Kidney (tissue), 14 donors: ENCODE results near the gene TARBP1. TPM values are rescaled to one million over a fixed set of nuclear protein-coding genes. Genes with fewer than 3 reads are reported as not detected.

ENCODE experiments used
- DNase-seq, 5 donors: peaks; one replicate each; pipeline ENCODE4 v3.0.0-alpha.2; 2013 to 2020
- FAIRE-seq: peaks from 2 replicates; lab custom pipeline; 2012; peaks lifted over from hg19 to GRCh38; lab: Jason Lieb, UNC
- H3K27ac ChIP-seq, 2 donors: one replicate each; pipeline ENCODE4 v1.7.0; 2013; ENCODE audit warnings: low read depth in 2 of 2, low read length in 2 of 2, inconsistent platforms in 1 of 2
- H3K27me3 ChIP-seq: one replicate; pipeline ENCODE4 v1.7.1; 2013; ENCODE audit warnings: low read length, inconsistent platforms; ENCODE audit not compliant: control insufficient read depth, insufficient read depth
- H3K36me3 ChIP-seq, 3 donors: one replicate each; pipeline versions ENCODE4 v1.7.0 to v1.7.1; 2013; ENCODE audit warnings: low read length in 3 of 3, control low read depth in 1 of 3, inconsistent platforms in 1 of 3; ENCODE audit not compliant: insufficient read depth in 3 of 3, control insufficient read depth in 2 of 3
- H3K4me1 ChIP-seq, 3 donors: one replicate each; pipeline versions ENCODE4 v1.7.0 to v1.7.1; 2013; ENCODE audit warnings: low read length in 3 of 3, inconsistent platforms in 1 of 3, low read depth in 1 of 3; ENCODE audit not compliant: control insufficient read depth in 2 of 3, insufficient read depth in 2 of 3
- H3K4me3 ChIP-seq, 3 donors: one replicate each; pipeline versions ENCODE4 v1.7.0 to v1.8.1; 2013; ENCODE audit warnings: low read length in 3 of 3, control low read depth in 1 of 3, inconsistent platforms in 1 of 3
- H3K9ac ChIP-seq, 3 donors: one replicate each; pipeline versions ENCODE4 v1.7.0 to v1.7.1; 2013; ENCODE audit warnings: low read length in 3 of 3, control low read depth in 1 of 3, inconsistent platforms in 1 of 3
- H3K9me3 ChIP-seq, 3 donors: one replicate each; pipeline versions ENCODE4 v1.7.0 to v1.7.1; 2013; ENCODE audit warnings: low read length in 3 of 3, control low read depth in 1 of 3, inconsistent platforms in 1 of 3; ENCODE audit not compliant: control insufficient read depth in 2 of 3, insufficient read depth in 1 of 3
- CTCF ChIP-seq: IDR thresholded peaks from 3 replicates; pipeline ENCODE4 v1.5.1; 2012; ENCODE audit warnings: mild to moderate bottlenecking, moderate library complexity, borderline replicate concordance; ENCODE audit not compliant: insufficient read depth; ENCODE audit errors: extremely low read depth
- intact Hi-C: fragments of 100-400 bp; cut with DNase I; formaldehyde crosslinking; loops from one replicate; pipeline ENCODE4 v1.11.1; 2022
- polyA plus RNA-seq: library from polyadenylated mRNA; stranded (reverse); fragments of 350-450 nt; fragmentation: Illumina TruSeq; extraction: RNeasy Lipid Tissue Mini Kit (QIAGEN cat#74804); gene quantifications from one replicate; pipeline ENCODE4 v1.2.3, GENCODE V29; 2014; ENCODE audit warnings: low read depth, low replicate concordance; ENCODE audit not compliant: insufficient read depth
- total RNA-seq: library from RNA; stranded (reverse); fragmentation: NEBNext Ultra II Directional; extraction: Animal tissue kit (Norgen Biotek cat#: 25700); gene quantifications from one replicate; pipeline ENCODE4 v1.2.1, GENCODE V29; 2021
- donor health status: control.
- donor health status: control.
- donor health status: control.
- donor health status: control.
- donor health status: control.
- donor health status: DM: yes; HTN: yes; CAD: no.
- donor health status: Normal renal cell carcinoma (clear cell type).

Gene TARBP1
- total and polyA plus RNA-seq, 2 donors from 2014 or later, result 14.3 to 26.2 TPM

- intact Hi-C loops, result no loop called here
- TF ChIP-seq CTCF, result no peak
- FAIRE-seq (no peak), DNase-seq (no peak)
- Histone ChIP-seq H3K9me3 (peaks cover 0 to 2% (median 0%) of the 10 kb centered on the region in 3 donors), H3K27me3 (no peaks in the 10 kb centered on the region), H3K4me3 (no peak overlapping the region), H3K4me1 (peaks cover 0 to 7% (median 6%) of the 10 kb centered on the region in 3 donors), H3K27ac (no peak overlapping the region), H3K9ac (no peak overlapping the region), H3K36me3 (peaks cover 0 to 3% (median 2%) of the 10 kb centered on the region in 3 donors)
These were observed 40.4 kb downstream of the TARBP1 start for GRCh38 chr1:234438579-234438978.

- H3K9ac ChIP-seq, result no peak overlapping the region
- H3K36me3 ChIP-seq, result peaks cover under 1 to 4% (median 1%) of the 10 kb centered on the region in 3 donors
- peaks cover 0 to 2% (median 0%) of the 10 kb centered on the region in 3 donors for H3K9me3 ChIP-seq
- no peak for FAIRE-seq
- DNase-seq, result no peak
- no peak overlapping the region for H3K27ac ChIP-seq
- H3K27me3 ChIP-seq, result no peaks in the 10 kb centered on the region
- no peak for TF ChIP-seq CTCF
- intact Hi-C loops, result no loop called here
- peaks cover 0 to 7% (median 6%) of the 10 kb centered on the region in 3 donors for H3K4me1 ChIP-seq
- H3K4me3 ChIP-seq, result no peak overlapping the region
These were observed 41.4 kb downstream of the TARBP1 start for GRCh38 chr1:234437423-234438171.

GRCh38 chr1:234435620-234436019 is 43.4 kb downstream of the TARBP1 start:
- peaks cover 4 to 6% (median 4%) of the 10 kb centered on the region in 3 donors for H3K36me3 ChIP-seq
- DNase-seq, result peak in 2 of 5 donors; percentile 22 to 31

More at GRCh38 chr1:234435620-234436019, 43.4 kb downstream of the TARBP1 start:
- intact Hi-C loops, result no loop called here
- H3K4me1 ChIP-seq, result peaks cover 0 to 7% (median 6%) of the 10 kb centered on the region in 3 donors
- H3K27ac ChIP-seq, result no peak overlapping the region
- no peak for FAIRE-seq
- no peak overlapping the region for H3K9ac ChIP-seq
- no peak overlapping the region for H3K4me3 ChIP-seq
- H3K9me3 ChIP-seq, result peaks cover 0 to 2% (median 0%) of the 10 kb centered on the region in 3 donors
- no peak for TF ChIP-seq CTCF
- no peaks in the 10 kb centered on the region for H3K27me3 ChIP-seq
